DMS153 treated with DMSO at 0.1 percent for 48 hours (cell line): Measurements from ENCODE around the gene BLCAP.
A peak's percentile ranks its signal among the peaks of the same experiment; 100 is the strongest.
"Not testable (repeated sequence)": the region's sequence is repeated elsewhere in the genome, so short reads cannot be mapped to it uniquely, and the experiment has no call there.

Experiments
- DNase-seq: peaks from one replicate; lab custom pipeline; 2025; ENCODE audit not compliant: unreplicated experiment; lab: John Stamatoyannopoulos, UW

The BLCAP gene

GRCh38 chr20:37558306-37558705, 30.6 kb upstream of the BLCAP start:
- DNase-seq: no peak

GRCh38 chr20:37556538-37556937, 28.9 kb upstream of the BLCAP start:
- no peak for DNase-seq

- not testable (repeated sequence) for DNase-seq
Observed at GRCh38 chr20:37554721-37555298, 27.1 kb upstream of the BLCAP start.

- DNase-seq: no peak
Observed at GRCh38 chr20:37552415-37552814, 24.7 kb upstream of the BLCAP start.

GRCh38 chr20:37551660-37552059, 24.0 kb upstream of the BLCAP start:
- DNase-seq: not testable (repeated sequence)

- not testable (repeated sequence) for DNase-seq
Observed at GRCh38 chr20:37550101-37550920, 22.6 kb upstream of the BLCAP start.

- DNase-seq: no peak
Observed at GRCh38 chr20:37547912-37548311, 20.2 kb upstream of the BLCAP start.

- DNase-seq: no peak
Observed at GRCh38 chr20:37545516-37545915, 17.8 kb upstream of the BLCAP start.

GRCh38 chr20:37544386-37544785, 16.7 kb upstream of the BLCAP start:
- DNase-seq: no peak

GRCh38 chr20:37543828-37544227, 16.2 kb upstream of the BLCAP start:
- no peak for DNase-seq

GRCh38 chr20:37542281-37542680, 14.6 kb upstream of the BLCAP start:
- DNase-seq: no peak

- no peak for DNase-seq
Observed at GRCh38 chr20:37541326-37541725, 13.7 kb upstream of the BLCAP start.

- not testable (repeated sequence) for DNase-seq
Observed at GRCh38 chr20:37540838-37541237, 13.2 kb upstream of the BLCAP start.

GRCh38 chr20:37540001-37540400, 12.3 kb upstream of the BLCAP start:
- no peak for DNase-seq

GRCh38 chr20:37539424-37539823, 11.7 kb upstream of the BLCAP start:
- DNase-seq: no peak

GRCh38 chr20:37538003-37538402, 10.3 kb upstream of the BLCAP start:
- no peak for DNase-seq

- DNase-seq: no peak
Observed at GRCh38 chr20:37537505-37537904, 9.8 kb upstream of the BLCAP start.

GRCh38 chr20:37535443-37536132, 7.9 kb upstream of the BLCAP start:
- DNase-seq: no peak

- DNase-seq: peak; percentile 55
Observed at GRCh38 chr20:37534401-37535157, 6.9 kb upstream of the BLCAP start.

- no peak for DNase-seq
Observed at GRCh38 chr20:37533154-37533715, 5.6 kb upstream of the BLCAP start.

- DNase-seq: no peak
Observed at GRCh38 chr20:37531856-37532255, 4.2 kb upstream of the BLCAP start.
